Measurements from ENCODE around the gene RLN2. TPM values are rescaled to one million over a fixed set of nuclear protein-coding genes. Genes with fewer than 3 reads are reported as not detected.

The RLN2 gene
- total RNA-seq, 4 donors from 2014 or later = not detected

- Histone ChIP-seq H3K27me3 (peaks cover 8% of the 10 kb centered on the region), H3K4me1 (no peaks in the 10 kb centered on the region), H3K36me3 (no peaks in the 10 kb centered on the region), H3K27ac (no peak overlapping the region), H3K4me3 (no peak overlapping the region), H3K9me3 (peaks cover 0 to 20% (median 0%) of the 10 kb centered on the region in 3 donors)
- TF ChIP-seq POLR2A (IDR thresholded peaks at IDR 0.05) = no peak
- ATAC-seq = no peak
These were observed 6.3 kb upstream of the RLN2 start for GRCh38 chr9:5310851-5311250.

GRCh38 chr9:5305741-5306140, 1.2 kb upstream of the RLN2 start:
- H3K4me3 ChIP-seq = no peak overlapping the region
- no peaks in the 10 kb centered on the region for H3K36me3 ChIP-seq
- no peaks in the 10 kb centered on the region for H3K4me1 ChIP-seq
- H3K27me3 ChIP-seq = peaks cover 8% of the 10 kb centered on the region
- no peak for ATAC-seq
- no peak overlapping the region for H3K27ac ChIP-seq
- no peaks in the 10 kb centered on the region for H3K9me3 ChIP-seq
- TF ChIP-seq POLR2AphosphoS5 (IDR thresholded peaks at IDR 0.05) = no peak
- WGBS, 2 donors (ENCODE audit: low coverage in 1 of 2) = 83 to 87% methylated on average over 2 of the region's 2 CpGs

DNA sequence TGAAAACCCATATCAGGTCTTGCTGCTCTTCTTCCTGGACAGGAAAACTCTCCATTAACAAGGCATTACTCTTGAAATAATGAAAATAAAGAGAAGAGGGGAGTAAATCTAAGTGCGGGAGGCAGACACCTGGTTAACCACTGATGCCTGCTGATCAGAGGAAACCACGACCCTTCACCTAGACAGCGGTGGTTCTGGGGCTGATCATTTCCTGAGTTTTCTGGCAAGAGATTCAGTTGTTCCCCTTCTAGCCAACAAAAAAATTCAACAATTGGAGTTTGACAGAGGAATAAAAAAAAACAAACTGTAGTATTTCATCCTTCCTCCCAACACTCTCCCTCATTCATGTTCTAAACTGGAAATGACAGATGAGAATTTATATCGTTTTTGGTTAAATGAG, 3.0 kb downstream of the RLN2 start:
- Histone ChIP-seq H3K36me3 (no peaks in the 10 kb centered on the region), H3K27ac (no peak overlapping the region), H3K4me3 (no peak overlapping the region), H3K27me3 (no peaks in the 10 kb centered on the region), H3K4me1 (no peaks in the 10 kb centered on the region), H3K9me3 (no peaks in the 10 kb centered on the region)
- 41 to 68% methylated on average over 4 of the region's 4 CpGs for WGBS, 2 donors (ENCODE audit: low coverage in 1 of 2)
- TF ChIP-seq EP300 (IDR thresholded peaks at IDR 0.05) = no peak
- TF ChIP-seq POLR2A (IDR thresholded peaks at IDR 0.05) = no peak
- no peak for ATAC-seq

DNA sequence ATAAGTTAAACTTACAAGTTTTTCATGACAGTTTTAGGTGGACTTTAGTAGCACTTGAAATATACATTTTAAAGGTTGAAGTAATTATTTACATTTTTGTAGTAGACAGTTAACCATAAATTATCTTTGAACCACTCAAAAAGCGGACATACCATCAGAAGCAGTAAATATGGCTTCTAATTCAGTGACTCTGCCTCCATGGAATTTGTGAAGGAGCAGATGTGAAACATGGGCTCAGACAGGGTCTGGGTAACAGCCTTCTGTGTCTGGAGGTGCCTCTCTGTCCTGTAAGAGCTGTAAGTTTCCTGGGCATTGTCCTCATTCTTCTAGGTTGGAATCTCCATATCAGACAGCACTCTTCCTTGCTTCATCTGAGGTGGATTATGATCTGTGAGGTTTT, 12.4 kb downstream of the RLN2 start:
- TF ChIP-seq POLR2AphosphoS5 (IDR thresholded peaks at IDR 0.05) (no peak), EP300 (IDR thresholded peaks at IDR 0.05) (no peak), CTCF (IDR thresholded peaks at IDR 0.05) (no peak), POLR2A (IDR thresholded peaks at IDR 0.05) (no peak)
- H3K27ac ChIP-seq = no peak overlapping the region
- no peaks in the 10 kb centered on the region for H3K36me3 ChIP-seq
- H3K27me3 ChIP-seq = peaks cover 6% of the 10 kb centered on the region
- no peaks in the 10 kb centered on the region for H3K4me1 ChIP-seq
- ATAC-seq = no peak
- WGBS, 2 donors (ENCODE audit: low coverage in 1 of 2) = 64 to 73% methylated on average over 1 of the region's 1 CpG
- no peak overlapping the region for H3K4me3 ChIP-seq
- H3K9me3 ChIP-seq = peaks cover 0 to 5% (median 0%) of the 10 kb centered on the region in 3 donors

- Histone ChIP-seq H3K9me3 (peaks cover 0 to 8% (median 0%) of the 10 kb centered on the region in 3 donors), H3K27ac (no peak overlapping the region), H3K4me1 (no peaks in the 10 kb centered on the region), H3K27me3 (peaks cover 6% of the 10 kb centered on the region), H3K4me3 (no peak overlapping the region), H3K36me3 (no peaks in the 10 kb centered on the region)
- WGBS, 2 donors (ENCODE audit: low coverage in 1 of 2) = 60 to 100% methylated on average over 1 of the region's 1 CpG
- no peak for ATAC-seq
- TF ChIP-seq EP300 (IDR thresholded peaks at IDR 0.05) (no peak), POLR2AphosphoS5 (IDR thresholded peaks at IDR 0.05) (no peak), CTCF (IDR thresholded peaks at IDR 0.05) (no peak), POLR2A (IDR thresholded peaks at IDR 0.05) (no peak)
These were observed 15.9 kb downstream of the RLN2 start for GRCh38 chr9:5288591-5288990.

GRCh38 chr9:5286262-5286661, 18.3 kb downstream of the RLN2 start:
- no peaks in the 10 kb centered on the region for H3K36me3 ChIP-seq
- TF ChIP-seq EP300 (IDR thresholded peaks at IDR 0.05) (no peak), CTCF (IDR thresholded peaks at IDR 0.05) (no peak), POLR2AphosphoS5 (IDR thresholded peaks at IDR 0.05) (no peak), POLR2A (IDR thresholded peaks at IDR 0.05) (no peak)
- no peak for ATAC-seq

GRCh38 chr9:5278486-5278885, 26.0 kb downstream of the RLN2 start:
- Histone ChIP-seq H3K27me3 (no peaks in the 10 kb centered on the region), H3K4me3 (no peak overlapping the region), H3K27ac (no peak overlapping the region), H3K4me1 (no peaks in the 10 kb centered on the region), H3K9me3 (no peaks in the 10 kb centered on the region), H3K36me3 (no peaks in the 10 kb centered on the region)
- no peak for TF ChIP-seq CTCF (IDR thresholded peaks at IDR 0.05)
- no peak for TF ChIP-seq EP300 (IDR thresholded peaks at IDR 0.05)
- no peak for TF ChIP-seq POLR2A (IDR thresholded peaks at IDR 0.05)
- TF ChIP-seq POLR2AphosphoS5 (IDR thresholded peaks at IDR 0.05) = no peak
- ATAC-seq = no peak
- WGBS, 2 donors (ENCODE audit: low coverage in 1 of 2) = 67 to 69% methylated on average over 1 to 2 of the region's 2 CpGs

More at GRCh38 chr9:5286262-5286661, 18.3 kb downstream of the RLN2 start:
- Histone ChIP-seq H3K9me3 (peaks cover 0 to 8% (median 0%) of the 10 kb centered on the region in 3 donors), H3K4me1 (no peaks in the 10 kb centered on the region), H3K4me3 (no peak overlapping the region), H3K27me3 (no peaks in the 10 kb centered on the region), H3K27ac (no peak overlapping the region)

Measured in gastroesophageal sphincter (tissue), 4 donors.